Type B pancreatic cell (in vitro differentiated cells): ENCODE measurements around the gene CD80. TPM values are rescaled to one million over a fixed set of nuclear protein-coding genes. Genes with fewer than 3 reads are reported as not detected.
"Not testable (repeated sequence)": the region's sequence is repeated elsewhere in the genome, so short reads cannot be mapped to it uniquely, and the experiment has no call there.

Experiments
- DNase-seq: peaks from one replicate; pipeline ENCODE4 v3.0.0; 2021; ENCODE audit warnings: mixed read lengths; ENCODE audit not compliant: unreplicated experiment; ENCODE audit errors: extremely low spot score
- H3K27ac Mint-ChIP-seq: 2 replicates; pipeline ENCODE4 v1.8.0; 2021; ENCODE audit warnings: mild to moderate bottlenecking, mixed read lengths
- H3K27me3 Mint-ChIP-seq: 2 replicates; pipeline ENCODE4 v1.8.0; 2021; ENCODE audit warnings: mixed read lengths
- H3K36me3 Mint-ChIP-seq: 2 replicates; pipeline ENCODE4 v1.8.0; 2021; ENCODE audit warnings: mixed read lengths
- H3K4me1 Mint-ChIP-seq: one replicate; pipeline ENCODE4 v1.8.0; 2021; ENCODE audit warnings: mixed read lengths; ENCODE audit not compliant: unreplicated experiment
- H3K4me3 Mint-ChIP-seq: 2 replicates; pipeline ENCODE4 v1.8.0; 2021; ENCODE audit warnings: mild to moderate bottlenecking, mixed read lengths
- H3K9me3 Mint-ChIP-seq: 2 replicates; pipeline ENCODE4 v1.8.0; 2021; ENCODE audit warnings: mixed read lengths
- total RNA-seq: library from RNA; stranded (reverse); gene quantifications from 2 replicates; pipeline ENCODE4 v1.2.1, GENCODE V29; 2021; ENCODE audit warnings: low replicate concordance
- TF ChIP-seq, protein P1 (sequence below): fragments of 200-600 bp; sonication (generic); conservative IDR thresholded peaks from 2 replicates; pipeline ENCODE4 v1.5.0; 2021; ENCODE audit warnings: antibody characterized with exemption, mild to moderate bottlenecking

CD80 gene
- total RNA-seq, 1 donor from 2014 or later = 0.10 TPM

DNA sequence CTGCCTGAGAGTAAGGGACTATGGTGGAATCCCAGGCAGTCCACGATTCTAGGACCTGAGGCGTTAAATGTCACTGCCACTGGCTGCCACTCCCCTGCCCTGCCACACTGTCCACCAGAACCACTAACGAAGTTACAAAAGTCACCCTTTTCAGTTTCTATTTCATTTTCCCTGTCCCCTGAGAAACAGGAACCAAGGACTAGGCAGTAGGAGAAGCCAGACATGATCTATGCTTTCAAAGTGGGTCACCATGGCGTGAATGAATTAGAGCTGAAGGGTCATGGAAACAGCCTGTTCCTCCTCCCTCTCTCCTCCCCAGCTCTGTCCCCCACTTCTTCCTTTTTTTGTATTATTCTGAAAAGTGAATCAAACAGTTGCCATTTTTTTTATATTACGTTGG, 10.8 kb upstream of the CD80 start:
- TF ChIP-seq, protein P1, sequence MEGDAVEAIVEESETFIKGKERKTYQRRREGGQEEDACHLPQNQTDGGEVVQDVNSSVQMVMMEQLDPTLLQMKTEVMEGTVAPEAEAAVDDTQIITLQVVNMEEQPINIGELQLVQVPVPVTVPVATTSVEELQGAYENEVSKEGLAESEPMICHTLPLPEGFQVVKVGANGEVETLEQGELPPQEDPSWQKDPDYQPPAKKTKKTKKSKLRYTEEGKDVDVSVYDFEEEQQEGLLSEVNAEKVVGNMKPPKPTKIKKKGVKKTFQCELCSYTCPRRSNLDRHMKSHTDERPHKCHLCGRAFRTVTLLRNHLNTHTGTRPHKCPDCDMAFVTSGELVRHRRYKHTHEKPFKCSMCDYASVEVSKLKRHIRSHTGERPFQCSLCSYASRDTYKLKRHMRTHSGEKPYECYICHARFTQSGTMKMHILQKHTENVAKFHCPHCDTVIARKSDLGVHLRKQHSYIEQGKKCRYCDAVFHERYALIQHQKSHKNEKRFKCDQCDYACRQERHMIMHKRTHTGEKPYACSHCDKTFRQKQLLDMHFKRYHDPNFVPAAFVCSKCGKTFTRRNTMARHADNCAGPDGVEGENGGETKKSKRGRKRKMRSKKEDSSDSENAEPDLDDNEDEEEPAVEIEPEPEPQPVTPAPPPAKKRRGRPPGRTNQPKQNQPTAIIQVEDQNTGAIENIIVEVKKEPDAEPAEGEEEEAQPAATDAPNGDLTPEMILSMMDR = no peak
- H3K27me3 Mint-ChIP-seq = peaks cover 5% of the 10 kb centered on the region
- H3K4me3 Mint-ChIP-seq = no peak overlapping the region
- no peak overlapping the region for H3K27ac Mint-ChIP-seq
- H3K9me3 Mint-ChIP-seq = no peaks in the 10 kb centered on the region
- no peaks in the 10 kb centered on the region for H3K36me3 Mint-ChIP-seq
- DNase-seq = no peak
- H3K4me1 Mint-ChIP-seq = no peaks in the 10 kb centered on the region

DNA sequence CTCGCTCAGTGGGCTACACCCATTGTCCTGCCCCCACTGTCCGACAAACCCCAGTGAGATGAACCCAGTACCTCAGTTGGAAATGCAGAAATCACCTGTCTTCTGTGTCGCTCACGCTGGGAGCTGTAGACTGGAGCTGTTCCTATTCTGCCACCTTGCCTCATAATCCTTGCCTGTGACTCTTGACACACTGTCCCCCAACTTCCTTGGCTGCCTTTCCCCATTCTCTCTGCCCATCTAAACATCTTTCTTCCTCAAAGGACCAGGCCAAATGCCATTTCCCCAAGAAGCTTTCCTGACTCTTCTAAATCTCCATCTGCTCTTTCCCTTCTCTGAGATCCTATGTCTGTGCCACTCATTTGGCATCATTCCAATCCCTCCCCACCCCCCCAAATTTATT, 9.7 kb upstream of the CD80 start:
- Mint-ChIP-seq H3K4me1 (no peaks in the 10 kb centered on the region), H3K9me3 (no peaks in the 10 kb centered on the region), H3K27me3 (peaks cover 5% of the 10 kb centered on the region), H3K27ac (no peak overlapping the region), H3K4me3 (no peak overlapping the region), H3K36me3 (no peaks in the 10 kb centered on the region)
- TF ChIP-seq, protein P1 = no peak
- DNase-seq = no peak

- H3K4me3 Mint-ChIP-seq, H3K27me3 Mint-ChIP-seq, H3K36me3 Mint-ChIP-seq, DNase-seq, H3K4me1 Mint-ChIP-seq, H3K9me3 Mint-ChIP-seq, H3K27ac Mint-ChIP-seq: not testable (repeated sequence)
Measured at GRCh38 chr3:119563334-119563733, 3.9 kb upstream of the CD80 start.

DNA sequence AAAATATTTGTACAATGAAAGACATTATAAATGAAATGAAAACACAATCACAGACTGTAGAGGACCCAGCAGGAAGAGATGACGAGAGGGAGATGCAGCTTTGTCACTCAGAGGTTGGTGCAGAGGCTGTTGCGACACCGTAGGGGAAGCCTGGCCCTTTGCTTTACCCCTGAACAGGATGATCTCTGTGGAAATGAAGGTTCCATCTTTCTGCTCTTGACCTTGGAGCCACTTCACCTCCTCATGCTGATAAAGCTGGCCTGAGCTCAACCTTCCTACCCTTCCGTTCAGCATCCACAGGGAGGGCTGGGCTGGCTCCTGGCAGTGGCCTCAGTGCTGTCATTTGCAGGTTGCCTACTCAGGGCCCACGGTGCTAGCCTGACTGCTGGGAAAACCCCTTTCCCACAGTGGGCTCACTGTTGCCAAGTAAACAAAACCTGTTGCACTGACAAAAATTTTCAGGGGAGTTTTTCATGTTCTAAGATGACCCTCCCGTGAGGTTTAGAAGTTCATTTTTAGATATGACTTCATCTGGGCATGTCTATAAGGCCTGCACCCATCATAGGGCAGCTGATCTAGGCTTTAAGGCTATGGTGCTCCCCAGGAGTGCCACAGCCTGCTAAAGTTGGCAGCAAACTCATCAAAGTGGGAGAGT, 3.0 kb upstream of the CD80 start:
- H3K9me3 Mint-ChIP-seq = no peaks in the 10 kb centered on the region
- H3K4me1 Mint-ChIP-seq = no peaks in the 10 kb centered on the region
- no peak for DNase-seq
- TF ChIP-seq, protein P1 = no peak
- H3K36me3 Mint-ChIP-seq = no peaks in the 10 kb centered on the region
- no peak overlapping the region for H3K4me3 Mint-ChIP-seq
- H3K27ac Mint-ChIP-seq = no peak overlapping the region
- H3K27me3 Mint-ChIP-seq = peaks cover 4% of the 10 kb centered on the region

- Mint-ChIP-seq H3K9me3 (no peaks in the 10 kb centered on the region), H3K4me1 (no peaks in the 10 kb centered on the region), H3K27me3 (peaks cover 4% of the 10 kb centered on the region), H3K4me3 (no peak overlapping the region), H3K36me3 (no peaks in the 10 kb centered on the region), H3K27ac (no peak overlapping the region)
- TF ChIP-seq, protein P1 = no peak
- DNase-seq = no peak
Measured at GRCh38 chr3:119560160-119560559, 746 bp upstream of the CD80 start.

DNA sequence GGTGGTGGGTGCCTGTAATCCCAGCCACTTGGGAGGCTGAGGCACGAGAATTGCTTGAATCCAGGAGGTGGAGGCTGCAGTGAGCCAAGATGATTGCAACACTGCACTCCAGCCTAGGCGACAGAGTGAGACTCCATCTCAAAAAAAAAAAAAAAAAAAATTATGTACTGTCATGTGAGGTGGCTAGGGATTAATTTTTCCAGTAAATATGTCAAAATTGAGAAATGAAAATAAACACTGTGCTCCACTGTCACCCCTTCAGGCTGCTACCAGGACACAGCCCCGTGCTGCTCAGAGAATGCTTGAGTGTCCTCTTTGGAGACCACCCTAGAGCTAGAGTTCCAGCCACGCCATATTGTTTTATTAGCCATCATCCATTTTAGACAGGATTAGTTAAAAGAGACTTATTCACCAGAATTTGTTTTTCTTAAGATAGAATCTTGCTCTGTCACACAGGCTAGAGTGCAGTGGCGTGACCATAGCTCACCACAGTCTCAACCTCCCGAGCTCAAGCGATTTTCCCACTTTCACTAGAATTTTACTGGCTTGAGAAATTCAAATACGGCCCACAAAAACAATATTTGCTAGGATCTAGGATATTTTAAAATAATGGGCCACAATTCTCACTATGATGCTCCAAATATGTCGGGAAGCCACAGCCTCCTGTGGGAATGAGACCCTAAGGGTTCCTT, 642 bp downstream of the CD80 start:
- Mint-ChIP-seq H3K27ac (no peak overlapping the region), H3K27me3 (peaks cover 5% of the 10 kb centered on the region), H3K4me1 (no peaks in the 10 kb centered on the region), H3K36me3 (no peaks in the 10 kb centered on the region), H3K4me3 (no peak overlapping the region), H3K9me3 (no peaks in the 10 kb centered on the region)
- TF ChIP-seq, protein P1 = no peak
- DNase-seq = no peak
